ENCODE data around the gene PPME1. TPM values are rescaled to one million over a fixed set of nuclear protein-coding genes. Genes with fewer than 3 reads are reported as not detected.
A peak's percentile ranks its signal among the peaks of the same experiment; 100 is the strongest.

The PPME1 gene
- total RNA-seq, 1 experiment from 2014 or later = 66.2 TPM

DNA sequence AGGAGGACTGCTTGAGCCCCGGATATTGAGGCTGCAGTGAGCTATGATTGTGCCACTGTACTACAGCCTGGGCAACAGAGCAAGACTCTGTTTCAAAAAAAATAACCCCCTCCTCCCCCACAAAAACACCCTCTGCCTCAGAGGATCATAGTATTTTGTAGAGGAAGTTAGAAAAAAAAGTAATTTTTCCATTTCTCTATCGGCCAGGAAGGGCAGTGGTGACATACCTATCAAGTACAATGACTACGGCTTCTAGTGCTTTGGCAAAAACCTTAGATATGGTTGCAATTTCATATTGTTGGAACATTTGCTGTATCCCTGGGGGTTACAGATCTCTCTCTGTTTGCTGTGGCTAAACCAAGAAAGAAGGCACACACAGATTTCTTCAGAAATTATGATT, 29.2 kb upstream of the PPME1 start:
- no peak overlapping the region for H3K9ac ChIP-seq (ENCODE audit: low read length)
- 0 out of 2 replicates have a peak, but pooled peaks cover 10% of the 10 kb centered on the region for H3K79me2 ChIP-seq (ENCODE audit: low read length)
- intact Hi-C loops (cut with micrococcal nuclease) = no loop called here
- H3K4me3 ChIP-seq (ENCODE audit: low read length) = no peak overlapping the region
- peaks cover 49% of the 10 kb centered on the region for H3K4me1 ChIP-seq (ENCODE audit: insufficient read depth, low read length)
- POLR2A ChIA-PET (ENCODE audit: unreplicated experiment) = no interaction called here
- no peak for TF ChIP-seq EZH2 (IDR thresholded peaks at IDR 0.05; ENCODE audit: low read length, unreplicated experiment)
- no peak for TF ChIP-seq EZH2phosphoT487 (IDR thresholded peaks at IDR 0.05; ENCODE audit: borderline replicate concordance, low read length)
- TF ChIP-seq, protein P1, sequence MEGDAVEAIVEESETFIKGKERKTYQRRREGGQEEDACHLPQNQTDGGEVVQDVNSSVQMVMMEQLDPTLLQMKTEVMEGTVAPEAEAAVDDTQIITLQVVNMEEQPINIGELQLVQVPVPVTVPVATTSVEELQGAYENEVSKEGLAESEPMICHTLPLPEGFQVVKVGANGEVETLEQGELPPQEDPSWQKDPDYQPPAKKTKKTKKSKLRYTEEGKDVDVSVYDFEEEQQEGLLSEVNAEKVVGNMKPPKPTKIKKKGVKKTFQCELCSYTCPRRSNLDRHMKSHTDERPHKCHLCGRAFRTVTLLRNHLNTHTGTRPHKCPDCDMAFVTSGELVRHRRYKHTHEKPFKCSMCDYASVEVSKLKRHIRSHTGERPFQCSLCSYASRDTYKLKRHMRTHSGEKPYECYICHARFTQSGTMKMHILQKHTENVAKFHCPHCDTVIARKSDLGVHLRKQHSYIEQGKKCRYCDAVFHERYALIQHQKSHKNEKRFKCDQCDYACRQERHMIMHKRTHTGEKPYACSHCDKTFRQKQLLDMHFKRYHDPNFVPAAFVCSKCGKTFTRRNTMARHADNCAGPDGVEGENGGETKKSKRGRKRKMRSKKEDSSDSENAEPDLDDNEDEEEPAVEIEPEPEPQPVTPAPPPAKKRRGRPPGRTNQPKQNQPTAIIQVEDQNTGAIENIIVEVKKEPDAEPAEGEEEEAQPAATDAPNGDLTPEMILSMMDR (conservative IDR thresholded peaks at IDR 0.05; ENCODE audit: low read depth, low read length) = no peak
- DNase-seq (no peak), ATAC-seq (no peak)
- H3K4me2 ChIP-seq (ENCODE audit: low read length) = peak overlapping the region; percentile 3; the same call in 1 of the 2 replicates
- H3K27me3 ChIP-seq (ENCODE audit: low read length) = no peaks in the 10 kb centered on the region
- H3K9me2 ChIP-seq (replicated peaks; ENCODE audit: low read length) = no peaks in the 10 kb centered on the region
- no peaks in the 10 kb centered on the region for H4K20me1 ChIP-seq (ENCODE audit: low read length)
- CTCF ChIA-PET = no interaction called here
- H3K36me3 ChIP-seq (ENCODE audit: low read depth, low read length) = 0 out of 2 replicates have a peak, but pooled peaks cover 3% of the 10 kb centered on the region
- H3K9me3 ChIP-seq (ENCODE audit: low read length) = no peaks in the 10 kb centered on the region
- BruUV-seq (replicated peaks) = no TSS peak
- H2AFZ ChIP-seq (ENCODE audit: low read length) = no peak overlapping the region
- peaks cover 12% of the 10 kb centered on the region for H3F3A ChIP-seq (ENCODE audit: low read length, unreplicated experiment)
- H3K27ac ChIP-seq (ENCODE audit: low read length) = peak overlapping the region; percentile 26; the same call in 1 of the 2 replicates

DNA sequence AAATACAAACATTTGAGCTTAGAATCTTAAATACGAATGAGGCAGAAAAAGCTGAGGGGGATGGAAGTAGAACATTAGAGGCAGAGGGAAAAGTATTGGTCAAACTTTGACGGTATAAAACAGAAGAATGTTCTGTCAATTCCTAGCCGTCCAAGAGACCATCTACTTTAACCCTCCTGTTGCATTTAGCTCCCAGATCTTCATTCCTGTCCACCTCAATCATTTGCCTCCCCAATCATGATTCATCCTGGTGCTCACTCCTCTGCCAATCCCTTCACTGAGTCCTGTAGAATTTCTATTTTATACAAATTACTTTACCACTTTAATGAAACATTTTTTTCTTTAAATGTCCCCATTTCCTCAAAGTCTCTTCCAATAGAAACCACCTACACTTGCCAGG, 28.5 kb upstream of the PPME1 start:
- Histone ChIP-seq H3K9me2 (replicated peaks; ENCODE audit: low read length) (no peaks in the 10 kb centered on the region), H3K4me2 (ENCODE audit: low read length) (no peak overlapping the region), H3K27ac (ENCODE audit: low read length) (no peak overlapping the region), H3K36me3 (ENCODE audit: low read depth, low read length) (0 out of 2 replicates have a peak, but pooled peaks cover 3% of the 10 kb centered on the region), H3K4me1 (ENCODE audit: insufficient read depth, low read length) (peaks cover 54% of the 10 kb centered on the region), H3K9ac (ENCODE audit: low read length) (no peak overlapping the region), H3K79me2 (ENCODE audit: low read length) (0 out of 2 replicates have a peak, but pooled peaks cover 10% of the 10 kb centered on the region), H3K4me3 (ENCODE audit: low read length) (no peak overlapping the region), H4K20me1 (ENCODE audit: low read length) (no peaks in the 10 kb centered on the region), H3K27me3 (ENCODE audit: low read length) (no peaks in the 10 kb centered on the region), H2AFZ (ENCODE audit: low read length) (no peak overlapping the region), H3F3A (ENCODE audit: low read length, unreplicated experiment) (peaks cover 12% of the 10 kb centered on the region), H3K9me3 (ENCODE audit: low read length) (no peaks in the 10 kb centered on the region)
- CTCF ChIA-PET = no interaction called here
- POLR2A ChIA-PET (ENCODE audit: unreplicated experiment) = no interaction called here
- ATAC-seq (no peak), DNase-seq (peak; percentile 22)
- no TSS peak for BruUV-seq (replicated peaks)
- no peak for TF ChIP-seq EZH2phosphoT487 (IDR thresholded peaks at IDR 0.05; ENCODE audit: borderline replicate concordance, low read length)
- TF ChIP-seq, protein P1 (conservative IDR thresholded peaks at IDR 0.05; ENCODE audit: low read depth, low read length) = no peak
- TF ChIP-seq EZH2 (IDR thresholded peaks at IDR 0.05; ENCODE audit: low read length, unreplicated experiment) = no peak
- intact Hi-C loops (cut with micrococcal nuclease) = no loop called here

DNA sequence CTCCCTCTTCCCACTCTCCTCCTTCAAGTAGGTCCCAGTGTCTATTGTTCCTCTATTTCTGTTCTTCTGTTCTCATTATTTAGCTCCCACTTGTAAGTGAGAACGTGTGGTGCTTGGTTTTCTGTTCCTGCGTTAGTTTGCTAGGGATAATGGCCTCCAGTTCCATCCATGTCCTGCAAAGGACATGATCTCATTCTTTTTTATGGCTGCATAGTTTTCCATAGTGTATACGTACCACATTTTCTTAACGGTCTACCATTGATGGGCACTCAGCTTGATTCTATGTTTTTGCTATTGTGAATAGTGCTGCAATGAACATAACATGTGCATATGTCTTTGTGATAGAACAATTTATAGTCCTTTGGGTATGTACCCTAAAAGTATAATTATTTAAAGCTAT, 26.5 kb upstream of the PPME1 start:
- no peak overlapping the region for H3K4me3 ChIP-seq (ENCODE audit: low read length)
- TF ChIP-seq, protein P1 (conservative IDR thresholded peaks at IDR 0.05; ENCODE audit: low read depth, low read length) = no peak
- TF ChIP-seq EZH2phosphoT487 (IDR thresholded peaks at IDR 0.05; ENCODE audit: borderline replicate concordance, low read length) = no peak
- no peak for TF ChIP-seq EZH2 (IDR thresholded peaks at IDR 0.05; ENCODE audit: low read length, unreplicated experiment)
- no peak overlapping the region for H3K9ac ChIP-seq (ENCODE audit: low read length)
- H3K9me3 ChIP-seq (ENCODE audit: low read length) = no peaks in the 10 kb centered on the region
- H2AFZ ChIP-seq (ENCODE audit: low read length) = no peak overlapping the region
- intact Hi-C loops (cut with micrococcal nuclease) = no loop called here
- ChIA-PET CTCF (no interaction called here), POLR2A (ENCODE audit: unreplicated experiment) (no interaction called here)
- H3K4me1 ChIP-seq (ENCODE audit: insufficient read depth, low read length) = peaks cover 52% of the 10 kb centered on the region
- H3K79me2 ChIP-seq (ENCODE audit: low read length) = peaks cover 17% of the 10 kb centered on the region; the same call in 1 of the 2 replicates
- DNase-seq (no peak), ATAC-seq (no peak)
- H3K4me2 ChIP-seq (ENCODE audit: low read length) = no peak overlapping the region
- no peaks in the 10 kb centered on the region for H4K20me1 ChIP-seq (ENCODE audit: low read length)
- no peaks in the 10 kb centered on the region for H3K36me3 ChIP-seq (ENCODE audit: low read depth, low read length)
- no peak overlapping the region for H3K27ac ChIP-seq (ENCODE audit: low read length)
- H3K27me3 ChIP-seq (ENCODE audit: low read length) = no peaks in the 10 kb centered on the region
- H3K9me2 ChIP-seq (replicated peaks; ENCODE audit: low read length) = no peaks in the 10 kb centered on the region
- BruUV-seq (replicated peaks) = no TSS peak
- peaks cover 4% of the 10 kb centered on the region for H3F3A ChIP-seq (ENCODE audit: low read length, unreplicated experiment)

Data from PC-3 (cell line).